Choroid plexus epithelial cell (primary cell): ENCODE results near the gene EML5.

ENCODE experiments used
- DNase-seq: peaks from one replicate; pipeline ENCODE4 v3.0.0-alpha.2; 2010; ENCODE audit warnings: low read depth
- H3K4me3 ChIP-seq: 2 replicates; pipeline ENCODE4 v1.5.1; 2011; ENCODE audit warnings: low read depth, mild to moderate bottlenecking, control low read depth, low read length, moderate library complexity
- TF ChIP-seq, protein P1 (sequence below): conservative IDR thresholded peaks from 2 replicates; pipeline ENCODE4 v1.5.1; 2011; ENCODE audit warnings: low read depth, mild to moderate bottlenecking, control low read depth, inconsistent platforms, low read length, moderate library complexity

The EML5 gene

DNA sequence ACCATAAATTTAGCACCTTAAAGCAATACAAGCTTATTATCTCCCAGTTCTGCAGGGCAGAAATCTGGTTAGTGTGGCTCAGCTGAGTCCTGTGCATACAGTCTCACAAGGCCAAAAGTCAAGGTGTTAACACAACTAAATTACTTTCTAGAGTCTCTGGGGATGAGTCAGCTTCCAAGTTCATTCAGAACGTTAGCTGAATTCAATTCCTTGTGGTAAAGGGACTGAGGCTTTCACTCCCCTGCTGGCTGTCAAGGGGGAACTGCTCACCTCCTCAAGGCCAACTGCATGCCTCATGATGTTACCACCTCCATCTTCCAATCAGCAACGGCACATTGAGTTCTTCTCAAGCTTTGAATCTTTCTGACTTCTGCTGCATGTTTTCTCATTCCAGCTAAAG, 27.6 kb downstream of the EML5 start:
- TF ChIP-seq, protein P1, sequence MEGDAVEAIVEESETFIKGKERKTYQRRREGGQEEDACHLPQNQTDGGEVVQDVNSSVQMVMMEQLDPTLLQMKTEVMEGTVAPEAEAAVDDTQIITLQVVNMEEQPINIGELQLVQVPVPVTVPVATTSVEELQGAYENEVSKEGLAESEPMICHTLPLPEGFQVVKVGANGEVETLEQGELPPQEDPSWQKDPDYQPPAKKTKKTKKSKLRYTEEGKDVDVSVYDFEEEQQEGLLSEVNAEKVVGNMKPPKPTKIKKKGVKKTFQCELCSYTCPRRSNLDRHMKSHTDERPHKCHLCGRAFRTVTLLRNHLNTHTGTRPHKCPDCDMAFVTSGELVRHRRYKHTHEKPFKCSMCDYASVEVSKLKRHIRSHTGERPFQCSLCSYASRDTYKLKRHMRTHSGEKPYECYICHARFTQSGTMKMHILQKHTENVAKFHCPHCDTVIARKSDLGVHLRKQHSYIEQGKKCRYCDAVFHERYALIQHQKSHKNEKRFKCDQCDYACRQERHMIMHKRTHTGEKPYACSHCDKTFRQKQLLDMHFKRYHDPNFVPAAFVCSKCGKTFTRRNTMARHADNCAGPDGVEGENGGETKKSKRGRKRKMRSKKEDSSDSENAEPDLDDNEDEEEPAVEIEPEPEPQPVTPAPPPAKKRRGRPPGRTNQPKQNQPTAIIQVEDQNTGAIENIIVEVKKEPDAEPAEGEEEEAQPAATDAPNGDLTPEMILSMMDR = no peak
- peak; percentile 70 for DNase-seq
- no peak overlapping the region for H3K4me3 ChIP-seq

DNA sequence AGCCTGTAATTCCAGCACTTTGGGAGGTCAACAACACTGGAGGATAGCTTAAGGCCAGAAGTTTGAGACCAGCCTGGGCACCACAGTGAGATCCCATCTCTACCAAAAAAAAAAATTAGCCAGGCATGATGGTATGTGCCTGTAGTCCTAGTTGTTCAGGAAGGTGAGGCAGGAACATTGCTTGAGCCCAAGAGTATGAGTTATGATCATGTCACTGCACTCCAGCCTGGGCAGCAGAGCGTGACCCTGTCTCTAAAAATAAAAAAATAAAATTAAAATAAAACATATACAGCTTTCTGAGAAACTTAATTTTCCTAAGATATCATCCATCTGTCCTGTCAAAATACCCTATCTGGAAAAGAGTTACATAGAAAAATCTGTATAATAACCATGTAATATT, 38.9 kb downstream of the EML5 start:
- TF ChIP-seq, protein P1 = no peak
- no peak for DNase-seq
- no peak overlapping the region for H3K4me3 ChIP-seq

DNA sequence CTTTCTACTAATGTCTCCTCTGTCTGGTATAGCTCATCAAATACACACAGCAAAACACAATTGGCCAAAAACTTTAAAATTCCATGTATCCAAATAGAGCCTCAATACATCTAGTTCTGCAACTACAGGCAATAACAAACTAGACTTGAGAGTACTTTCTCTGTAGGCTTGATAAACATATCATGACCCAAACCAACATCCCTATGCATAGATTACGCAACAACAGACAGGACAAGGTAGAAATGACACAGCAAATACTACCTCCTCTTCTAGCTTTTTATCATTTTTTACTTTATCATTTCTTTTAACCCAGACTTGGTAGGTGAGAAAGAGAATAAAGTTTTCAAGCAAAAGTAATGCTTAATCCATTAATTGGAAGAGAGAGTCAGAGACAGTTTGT, 41.8 kb downstream of the EML5 start:
- H3K4me3 ChIP-seq = no peak overlapping the region
- no peak for DNase-seq
- TF ChIP-seq, protein P1 = no peak

DNA sequence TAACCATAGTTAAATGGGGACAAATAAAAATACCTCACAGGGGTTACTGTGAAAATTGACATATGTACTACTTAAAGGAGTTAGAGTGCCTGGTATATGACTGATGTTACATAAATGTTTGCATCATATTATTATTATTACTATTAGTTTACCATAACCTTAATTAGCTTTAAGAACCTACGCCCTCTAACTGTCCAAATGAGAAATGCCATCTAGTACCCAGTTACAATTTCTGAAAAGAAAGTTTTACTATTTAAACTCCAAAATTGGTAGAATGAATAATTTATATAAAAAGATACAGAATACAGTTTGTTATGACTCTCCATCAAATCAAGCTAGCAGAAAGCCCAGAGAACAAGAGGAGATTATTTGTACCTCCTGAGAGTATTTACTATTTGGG, 42.3 kb downstream of the EML5 start:
- TF ChIP-seq, protein P1 = no peak
- H3K4me3 ChIP-seq = no peak overlapping the region
- no peak for DNase-seq

DNA sequence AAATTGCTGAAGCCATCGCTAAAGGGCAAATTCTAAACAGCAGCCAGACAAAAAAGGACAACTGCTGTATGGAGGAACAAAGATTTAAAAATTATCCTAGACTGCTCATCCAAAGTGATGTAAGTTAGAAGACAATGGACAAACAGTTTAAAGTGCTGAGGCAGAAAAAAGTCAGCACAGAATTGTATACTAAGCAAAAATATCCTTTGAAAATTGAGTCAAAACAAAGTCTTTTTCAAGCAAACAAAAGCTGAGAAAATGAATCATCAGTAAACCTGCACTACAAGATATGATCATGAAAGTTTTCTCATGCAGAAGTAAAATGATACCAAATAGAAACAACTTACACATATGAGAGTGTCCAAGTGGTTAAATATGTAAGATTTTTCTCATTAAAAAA, 43.6 kb downstream of the EML5 start:
- DNase-seq = no peak
- no peak overlapping the region for H3K4me3 ChIP-seq
- TF ChIP-seq, protein P1 = no peak

DNA sequence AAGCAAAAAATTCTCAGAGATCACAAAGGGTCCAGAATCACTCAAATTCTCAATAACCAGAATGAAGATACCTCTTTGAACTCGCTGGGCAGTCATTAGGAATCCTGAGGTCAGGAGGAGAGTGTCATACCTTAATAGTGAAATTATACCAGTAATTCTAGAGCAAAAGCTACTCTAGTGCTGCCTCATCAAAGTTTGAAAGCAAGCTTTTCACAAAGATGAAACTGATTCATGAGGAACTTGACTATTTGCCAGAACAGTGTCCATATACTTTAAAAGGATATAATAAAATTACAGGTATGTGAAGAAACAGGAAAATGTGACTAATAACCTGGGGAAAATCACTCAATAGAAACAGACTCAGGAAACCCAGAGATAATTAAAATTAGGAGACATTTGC, 44.5 kb downstream of the EML5 start:
- TF ChIP-seq, protein P1 = no peak
- no peak overlapping the region for H3K4me3 ChIP-seq
- DNase-seq = no peak

DNA sequence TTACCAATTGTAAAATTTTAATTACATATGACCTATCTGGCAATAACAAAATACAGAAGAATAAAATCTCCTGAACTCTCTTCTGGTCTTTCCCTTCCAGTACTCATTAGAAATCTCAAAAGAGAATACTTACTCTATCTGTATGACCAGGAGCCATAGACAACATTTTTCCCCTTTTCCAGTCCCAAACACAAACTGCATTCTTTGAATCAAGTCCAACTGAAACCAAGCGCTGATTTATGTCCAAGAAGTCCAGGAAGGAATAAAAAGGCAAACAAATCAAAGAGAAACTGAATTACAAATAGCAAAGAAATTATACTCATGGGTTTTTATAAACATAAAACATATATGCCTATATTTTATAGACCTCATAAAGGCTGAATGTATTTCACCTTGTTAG, 46.7 kb downstream of the EML5 start:
- no peak for DNase-seq
- TF ChIP-seq, protein P1 = no peak
- no peak overlapping the region for H3K4me3 ChIP-seq
